CD8-positive, alpha-beta memory T cell (primary cell): Measurements from ENCODE around the gene POC1B. TPM values are rescaled to one million over a fixed set of nuclear protein-coding genes. Genes with fewer than 3 reads are reported as not detected.
A peak's percentile ranks its signal among the peaks of the same experiment; 100 is the strongest.

Experiments used
- CTCF ChIA-PET: fragments of 350-600 bp; sonication (Branson Sonifier 250); formaldehyde crosslinking; loops from one replicate; lab custom pipeline; 2021; ENCODE audit warnings: antibody characterized with exemption; lab: Charles Lee
- POLR2A ChIA-PET: fragments of 350-600 bp; sonication (Branson Sonifier 250); formaldehyde crosslinking; loops from one replicate; lab custom pipeline; 2021; ENCODE audit warnings: antibody characterized with exemption; lab: Charles Lee
- DNase-seq, 5 donors: peaks; one replicate each; pipeline versions ENCODE4 v3.0.0 to v3.0.0-alpha.2; 2020 to 2022; ENCODE audit warnings: mixed read lengths in 1 of 5
- H3K27ac ChIP-seq: one replicate; pipeline ENCODE4 v1.7.0; 2013; ENCODE audit warnings: low read depth, mild to moderate bottlenecking, low read length, moderate library complexity
- H3K27me3 ChIP-seq: 2 replicates; pipeline ENCODE4 v1.7.0; 2013; ENCODE audit warnings: low read length, mild to moderate bottlenecking; ENCODE audit not compliant: insufficient read depth, poor library complexity, severe bottlenecking
- H3K36me3 ChIP-seq: 2 replicates; pipeline ENCODE4 v1.7.0; 2013; ENCODE audit warnings: mild to moderate bottlenecking, low read length, moderate library complexity; ENCODE audit not compliant: insufficient read depth
- H3K4me1 ChIP-seq: 2 replicates; pipeline ENCODE4 v1.7.0; 2013; ENCODE audit warnings: mild to moderate bottlenecking, low read length, moderate library complexity; ENCODE audit not compliant: insufficient read depth
- H3K4me3 ChIP-seq: 2 replicates; pipeline ENCODE4 v1.7.0; 2013; ENCODE audit warnings: mild to moderate bottlenecking, low read length
- H3K9me3 ChIP-seq: 2 replicates; pipeline ENCODE4 v1.7.0; 2013; ENCODE audit warnings: mild to moderate bottlenecking, low read length
- H3K27ac Mint-ChIP-seq, 8 donors: one replicate each; pipeline ENCODE4 v1.8.0; 2020 to 2021; ENCODE audit warnings: mixed read lengths in 8 of 8, mild to moderate bottlenecking in 6 of 8, inconsistent platforms in 3 of 8, moderate library complexity in 3 of 8
- H3K27me3 Mint-ChIP-seq, 2 donors: one replicate each; pipeline ENCODE4 v1.8.0; 2020 to 2021; ENCODE audit warnings: mixed read lengths in 2 of 2, mild to moderate bottlenecking in 1 of 2, moderate library complexity in 1 of 2
- H3K36me3 Mint-ChIP-seq, 3 donors: one replicate each; pipeline ENCODE4 v1.8.0; 2020 to 2021; ENCODE audit warnings: mixed read lengths in 3 of 3, inconsistent platforms in 1 of 3, mild to moderate bottlenecking in 1 of 3
- H3K4me1 Mint-ChIP-seq, 3 donors: one replicate each; pipeline ENCODE4 v1.8.0; 2020 to 2021; ENCODE audit warnings: mixed read lengths in 3 of 3, inconsistent platforms in 1 of 3, mild to moderate bottlenecking in 1 of 3
- H3K4me3 Mint-ChIP-seq, 7 donors: one replicate each; pipeline ENCODE4 v1.8.0; 2020 to 2021; ENCODE audit warnings: mixed read lengths in 7 of 7, mild to moderate bottlenecking in 6 of 7, moderate library complexity in 4 of 7, inconsistent platforms in 2 of 7
- H3K9me3 Mint-ChIP-seq, 5 donors: one replicate each; pipeline ENCODE4 v1.8.0; 2020 to 2022; ENCODE audit warnings: mixed read lengths in 5 of 5, mild to moderate bottlenecking in 3 of 5, moderate library complexity in 2 of 5, inconsistent platforms in 1 of 5
- polyA plus RNA-seq: library from polyadenylated mRNA; unstranded; fragments of 300-500 nt; fragmentation: Illumina TruSeq; gene quantifications from one replicate; pipeline ENCODE4 v1.2.3, GENCODE V29; 2021
- total RNA-seq, 2 experiments: library from RNA; stranded (reverse); gene quantifications; one replicate each; pipeline ENCODE4 v1.2.3, GENCODE V29; 2021

Gene POC1B
- total and polyA plus RNA-seq, 3 experiments from 2014 or later: 21.8 to 38.9 (median 22.6) TPM

GRCh38 chr12:89544681-89545184 lies 18.9 kb upstream of the POC1B start:
- Mint-ChIP-seq H3K9me3 (no peaks in the 10 kb centered on the region), H3K4me1 (peaks cover 5 to 7% (median 6%) of the 10 kb centered on the region in 3 donors), H3K27ac (no peak overlapping the region), H3K36me3 (peaks cover 0 to 3% (median 0%) of the 10 kb centered on the region in 3 donors), H3K27me3 (peaks cover 0 to 2% of the 10 kb centered on the region in 2 donors), H3K4me3 (no peak overlapping the region)
- Histone ChIP-seq H3K36me3 (no peaks in the 10 kb centered on the region), H3K27me3 (no peaks in the 10 kb centered on the region), H3K4me1 (peaks cover 6% of the 10 kb centered on the region), H3K4me3 (no peak overlapping the region), H3K27ac (no peak overlapping the region), H3K9me3 (no peaks in the 10 kb centered on the region)
- DNase-seq: no peak
- ChIA-PET POLR2A (no interaction called here), CTCF (interaction anchor here (1.3 to 8.3 kb wide), 5 partner anchors 20 to 1396 kb away, joined by 3 to 50 read pairs (median 11); no protein-coding TSS in a partner anchor)

GRCh38 chr12:89544022-89544421 lies 18.2 kb upstream of the POC1B start:
- POLR2A ChIA-PET: no interaction called here

DNA sequence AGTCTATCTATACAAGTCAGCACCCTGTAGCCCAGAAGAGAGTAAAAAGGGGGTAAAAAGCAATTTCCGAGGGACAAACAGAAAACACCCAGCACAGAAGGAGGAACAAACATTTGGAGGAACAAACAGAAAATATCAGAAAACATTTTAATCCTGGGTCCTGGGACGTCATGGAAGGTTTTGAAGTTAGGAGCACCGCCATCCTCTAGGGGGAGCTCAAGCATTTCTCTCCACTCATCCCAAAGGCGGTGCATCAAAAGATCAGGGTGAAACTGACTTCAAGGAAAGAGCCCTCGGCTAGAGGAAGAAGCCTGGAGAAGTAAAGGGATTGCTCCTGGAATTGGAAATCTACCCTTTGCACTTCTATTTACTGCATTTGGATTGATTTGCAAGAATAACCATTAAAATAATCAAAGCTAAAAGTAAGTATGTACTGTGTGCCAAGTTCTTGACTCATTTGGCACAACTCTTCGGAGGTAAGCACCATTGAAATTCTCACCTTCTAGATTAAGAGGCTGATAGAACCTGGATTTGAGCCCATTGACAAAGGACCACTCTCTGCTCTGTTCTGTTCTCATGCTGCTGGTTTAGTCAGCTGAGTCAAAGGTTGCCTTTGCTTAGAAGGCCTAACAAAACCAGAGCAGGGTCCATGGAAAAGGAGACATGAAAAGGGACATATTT lies 17.2 kb upstream of the POC1B start:
- H3K4me3 ChIP-seq: no peak overlapping the region
- ChIA-PET POLR2A (interaction anchor here (0.5 kb wide), 1 partner anchor 768 kb away, joined by 6 read pairs; no protein-coding TSS in a partner anchor), CTCF (interaction anchor here (0.9 to 8.3 kb wide), 17 partner anchors 18 to 1311 kb away, joined by 3 to 50 read pairs (median 3); no protein-coding TSS in a partner anchor)
- peak; percentile 34 to 68 (median 56) for DNase-seq
- H3K9me3 Mint-ChIP-seq: no peaks in the 10 kb centered on the region
- peak overlapping the region in 2 of 8 donors; percentile 12 to 39 for H3K27ac Mint-ChIP-seq
- no peaks in the 10 kb centered on the region for H3K27me3 ChIP-seq
- no peak overlapping the region for H3K4me3 Mint-ChIP-seq
- H3K4me1 Mint-ChIP-seq: peaks cover 5 to 7% (median 6%) of the 10 kb centered on the region in 3 donors
- H3K9me3 ChIP-seq: no peaks in the 10 kb centered on the region
- H3K36me3 ChIP-seq: no peaks in the 10 kb centered on the region
- H3K36me3 Mint-ChIP-seq: peaks cover 0 to 3% (median 0%) of the 10 kb centered on the region in 3 donors
- H3K27ac ChIP-seq: no peak overlapping the region
- peaks cover 6% of the 10 kb centered on the region for H3K4me1 ChIP-seq
- H3K27me3 Mint-ChIP-seq: peaks cover 0 to 2% of the 10 kb centered on the region in 2 donors

More at GRCh38 chr12:89544022-89544421, 18.2 kb upstream of the POC1B start:
- Histone ChIP-seq H3K4me1 (peaks cover 6% of the 10 kb centered on the region), H3K4me3 (no peak overlapping the region), H3K36me3 (no peaks in the 10 kb centered on the region), H3K27me3 (no peaks in the 10 kb centered on the region), H3K27ac (no peak overlapping the region), H3K9me3 (no peaks in the 10 kb centered on the region)
- CTCF ChIA-PET: interaction anchor here (1.0 to 8.3 kb wide), 12 partner anchors 19 to 1229 kb away, joined by 3 to 50 read pairs (median 3); no protein-coding TSS in a partner anchor
- Mint-ChIP-seq H3K4me3 (no peak overlapping the region), H3K9me3 (no peaks in the 10 kb centered on the region), H3K27me3 (peaks cover 0 to 2% of the 10 kb centered on the region in 2 donors), H3K27ac (peak overlapping the region in 2 of 8 donors; percentile 24 to 37), H3K4me1 (peaks cover 5 to 7% (median 6%) of the 10 kb centered on the region in 3 donors), H3K36me3 (peaks cover 0 to 3% (median 0%) of the 10 kb centered on the region in 3 donors)
- no peak for DNase-seq

- Histone ChIP-seq H3K27me3 (no peaks in the 10 kb centered on the region), H3K27ac (no peak overlapping the region), H3K9me3 (no peaks in the 10 kb centered on the region), H3K4me1 (peaks cover 6% of the 10 kb centered on the region), H3K4me3 (no peak overlapping the region), H3K36me3 (no peaks in the 10 kb centered on the region)
- H3K36me3 Mint-ChIP-seq: peaks cover 0 to 3% (median 0%) of the 10 kb centered on the region in 3 donors
- CTCF ChIA-PET: interaction anchor here (1.1 to 8.3 kb wide), 7 partner anchors 301 to 622 kb away, joined by 3 to 50 read pairs (median 5); no protein-coding TSS in a partner anchor
- no peaks in the 10 kb centered on the region for H3K9me3 Mint-ChIP-seq
- peaks cover 0 to 2% of the 10 kb centered on the region in 2 donors for H3K27me3 Mint-ChIP-seq
- POLR2A ChIA-PET: no interaction called here
- no peak for DNase-seq
- H3K4me1 Mint-ChIP-seq: peaks cover 5 to 7% (median 6%) of the 10 kb centered on the region in 3 donors
- H3K27ac Mint-ChIP-seq: peak overlapping the region in 2 of 8 donors; percentile 3 to 23
- no peak overlapping the region for H3K4me3 Mint-ChIP-seq
Measured at GRCh38 chr12:89542236-89542635, 16.4 kb upstream of the POC1B start.

- Histone ChIP-seq H3K36me3 (no peaks in the 10 kb centered on the region), H3K4me3 (no peak overlapping the region), H3K9me3 (no peaks in the 10 kb centered on the region), H3K4me1 (peaks cover 6% of the 10 kb centered on the region), H3K27ac (no peak overlapping the region), H3K27me3 (no peaks in the 10 kb centered on the region)
- H3K27me3 Mint-ChIP-seq: no peaks in the 10 kb centered on the region
- H3K36me3 Mint-ChIP-seq: peaks cover 0 to 6% (median 0%) of the 10 kb centered on the region in 3 donors
- H3K4me1 Mint-ChIP-seq: peaks cover 5 to 7% (median 6%) of the 10 kb centered on the region in 3 donors
- no peak for DNase-seq
- no peaks in the 10 kb centered on the region for H3K9me3 Mint-ChIP-seq
- peak overlapping the region in 3 of 8 donors; percentile 45 to 74 (median 54) for H3K27ac Mint-ChIP-seq
- no peak overlapping the region for H3K4me3 Mint-ChIP-seq
- ChIA-PET POLR2A (no interaction called here), CTCF (interaction anchor here (8.3 kb wide), 1 partner anchor 563 kb away, joined by 50 read pairs; no protein-coding TSS in a partner anchor)
Measured at GRCh38 chr12:89540586-89540985, 14.7 kb upstream of the POC1B start.

- Mint-ChIP-seq H3K27me3 (no peaks in the 10 kb centered on the region), H3K4me1 (peaks cover 5 to 7% (median 6%) of the 10 kb centered on the region in 3 donors), H3K36me3 (peaks cover 0 to 6% (median 0%) of the 10 kb centered on the region in 3 donors), H3K4me3 (no peak overlapping the region), H3K27ac (peak overlapping the region in 1 of 8 donors; percentile 52), H3K9me3 (no peaks in the 10 kb centered on the region)
- H3K9me3 ChIP-seq: no peaks in the 10 kb centered on the region
- H3K27ac ChIP-seq: no peak overlapping the region
- H3K4me3 ChIP-seq: no peak overlapping the region
- ChIA-PET CTCF (interaction anchor here (1.7 to 8.3 kb wide), 2 partner anchors 521 to 564 kb away, joined by 5 to 50 read pairs; no protein-coding TSS in a partner anchor), POLR2A (no interaction called here)
- H3K36me3 ChIP-seq: no peaks in the 10 kb centered on the region
- no peak for DNase-seq
- H3K27me3 ChIP-seq: no peaks in the 10 kb centered on the region
- H3K4me1 ChIP-seq: peaks cover 6% of the 10 kb centered on the region
Measured at GRCh38 chr12:89539426-89540223, 13.8 kb upstream of the POC1B start.

DNA sequence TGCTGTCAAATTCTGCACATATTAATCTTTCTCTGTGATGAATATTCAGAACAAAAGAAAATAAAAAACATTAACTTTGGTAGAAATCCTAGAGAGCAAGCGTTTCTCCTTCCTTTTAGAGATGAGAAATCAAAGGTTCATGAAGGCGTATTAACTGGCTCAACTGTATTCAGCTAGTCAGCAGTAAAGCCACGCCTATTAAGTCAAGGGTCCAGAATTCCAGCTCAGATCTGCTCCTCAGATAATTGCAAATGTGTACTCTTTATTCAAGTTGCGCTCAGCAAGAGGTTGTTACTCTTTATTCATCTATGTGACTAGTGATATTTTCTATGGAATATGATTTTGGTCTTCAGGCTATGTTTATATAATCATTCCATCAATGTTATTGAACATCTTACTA lies 13.1 kb upstream of the POC1B start:
- Mint-ChIP-seq H3K27me3 (no peaks in the 10 kb centered on the region), H3K36me3 (peaks cover 0 to 6% (median 0%) of the 10 kb centered on the region in 3 donors), H3K4me1 (peaks cover 5 to 7% (median 6%) of the 10 kb centered on the region in 3 donors), H3K27ac (no peak overlapping the region), H3K9me3 (no peaks in the 10 kb centered on the region), H3K4me3 (no peak overlapping the region)
- Histone ChIP-seq H3K27me3 (no peaks in the 10 kb centered on the region), H3K4me1 (peaks cover 6% of the 10 kb centered on the region), H3K36me3 (no peaks in the 10 kb centered on the region), H3K27ac (no peak overlapping the region), H3K9me3 (no peaks in the 10 kb centered on the region), H3K4me3 (no peak overlapping the region)
- POLR2A ChIA-PET: no interaction called here
- no peak for DNase-seq
- CTCF ChIA-PET: interaction anchor here (1.7 to 8.3 kb wide), 2 partner anchors 520 to 564 kb away, joined by 5 to 50 read pairs; no protein-coding TSS in a partner anchor
